Hepatocyte (in vitro differentiated cells): Measurements from ENCODE around the gene WHRN. TPM values are rescaled to one million over a fixed set of nuclear protein-coding genes. Genes with fewer than 3 reads are reported as not detected.

ENCODE experiments used
- DNase-seq: peaks from one replicate; pipeline ENCODE4 v3.0.0-alpha.2; 2016; ENCODE audit warnings: low spot score
- H2AFZ ChIP-seq: fragments of 200-600 bp; sonication (generic); 2 replicates; pipeline ENCODE4 v1.6.0; 2016; ENCODE audit warnings: antibody characterized with exemption, mild to moderate bottlenecking
- H3K27ac ChIP-seq: fragments of 200-600 bp; sonication (generic); 2 replicates; pipeline ENCODE4 v1.5.1; 2016; ENCODE audit warnings: mild to moderate bottlenecking
- H3K27me3 ChIP-seq: fragments of 200-600 bp; sonication (generic); 2 replicates; pipeline ENCODE4 v1.6.1; 2016
- H3K36me3 ChIP-seq: fragments of 200-600 bp; sonication (generic); replicated peaks from 2 replicates; pipeline ENCODE4 v1.5.1; 2016; ENCODE audit warnings: low read depth; ENCODE audit not compliant: insufficient read depth
- H3K4me1 ChIP-seq: fragments of 200-600 bp; sonication (generic); 2 replicates; pipeline ENCODE4 v1.5.1; 2016; ENCODE audit warnings: mild to moderate bottlenecking, moderate library complexity; ENCODE audit not compliant: insufficient read depth
- H3K4me2 ChIP-seq: fragments of 200-600 bp; sonication (generic); 2 replicates; pipeline ENCODE4 v1.6.0; 2016
- H3K4me3 ChIP-seq: fragments of 200-600 bp; sonication (generic); 2 replicates; pipeline ENCODE4 v1.5.1; 2016; ENCODE audit warnings: mild to moderate bottlenecking
- H3K79me2 ChIP-seq: fragments of 200-600 bp; sonication (generic); 2 replicates; pipeline ENCODE4 v1.6.0; 2017; ENCODE audit warnings: mild to moderate bottlenecking
- H3K9me2 ChIP-seq: fragments of 200-600 bp; sonication (generic); replicated peaks from 2 replicates; pipeline ENCODE4 v1.6.0; 2017; ENCODE audit warnings: mild to moderate bottlenecking; ENCODE audit not compliant: insufficient read depth
- H3K9me3 ChIP-seq: fragments of 200-600 bp; sonication (generic); 2 replicates; pipeline ENCODE4 v1.5.1; 2016; ENCODE audit warnings: low read depth, mild to moderate bottlenecking
- H4K20me1 ChIP-seq: fragments of 200-600 bp; sonication (generic); 2 replicates; pipeline ENCODE4 v1.6.0; 2016; ENCODE audit warnings: mild to moderate bottlenecking; ENCODE audit not compliant: insufficient read depth, poor library complexity, severe bottlenecking
- EZH2 ChIP-seq: fragments of 200-600 bp; sonication (generic); IDR thresholded peaks from 2 replicates; pipeline ENCODE4 v1.6.1; 2016; ENCODE audit warnings: antibody characterized with exemption, mild to moderate bottlenecking, borderline replicate concordance
- EZH2phosphoT487 ChIP-seq: fragments of 200-600 bp; sonication (generic); IDR thresholded peaks from one replicate; pipeline ENCODE4 v1.6.1; 2018; ENCODE audit warnings: antibody characterized with exemption, mild to moderate bottlenecking, low read depth, moderate library complexity; ENCODE audit not compliant: unreplicated experiment, severe bottlenecking
- WGBS: methylation state at CpG from one replicate; pipeline ENCODE4 v1.1.6; 2016; ENCODE audit warnings: low lambda C conversion rate; ENCODE audit errors: missing lambda C conversion rate; 5-methylcytosine and 5-hydroxymethylcytosine counted together
- polyA plus RNA-seq: library from polyadenylated mRNA; unstranded; fragments of >200 nt; fragmentation: Nextera tagmentation; extraction: Ambion mirVana; gene quantifications from 2 replicates; pipeline ENCODE4 v1.2.1, GENCODE V29; 2016
- total RNA-seq: library from RNA; depleted of rRNA; stranded (reverse); fragments of >200 nt; gene quantifications from 2 replicates; pipeline ENCODE4 v1.2.3, GENCODE V29; 2014
- TF ChIP-seq, protein P1 (sequence below): fragments of 200-600 bp; sonication (generic); IDR thresholded peaks from 2 replicates; pipeline ENCODE4 v1.5.1; 2016; ENCODE audit warnings: antibody characterized with exemption, mild to moderate bottlenecking; ENCODE audit not compliant: poor library complexity

The WHRN gene
- total and polyA plus RNA-seq, 2 experiments from 2014 or later, result 3.2 to 6.6 TPM

DNA sequence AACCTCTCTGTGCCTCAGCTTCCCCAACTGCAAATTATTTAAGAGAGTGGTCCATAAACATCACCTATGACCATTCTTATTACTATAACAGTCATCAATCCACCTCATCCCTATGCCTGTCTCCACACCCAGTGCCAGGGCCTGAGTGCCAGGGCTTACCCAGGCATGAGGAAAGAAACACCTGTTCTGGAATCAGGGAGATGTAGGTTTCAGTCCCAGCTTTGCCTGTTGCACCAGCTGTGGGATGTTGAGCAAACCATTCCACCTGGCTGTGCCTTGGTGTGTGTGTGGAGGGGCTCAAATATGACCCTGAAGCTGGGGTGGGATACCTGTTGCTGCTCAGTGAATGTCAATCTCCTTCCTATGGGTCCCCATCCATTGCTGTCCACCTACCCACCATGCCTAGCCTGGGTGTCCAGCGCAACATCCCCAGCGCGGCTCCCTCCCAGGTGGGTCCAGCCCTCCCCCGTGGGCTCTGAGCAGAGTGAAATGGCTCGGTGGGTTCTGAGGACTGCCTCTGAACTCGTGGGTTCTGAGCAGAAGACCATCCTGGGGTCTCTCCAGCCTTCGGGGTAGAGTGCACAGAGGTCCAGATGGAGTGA is 133.8 kb downstream of the WHRN start:
- Histone ChIP-seq H4K20me1 (no peaks in the 10 kb centered on the region), H3K4me1 (peaks cover 13% of the 10 kb centered on the region), H3K27me3 (no peaks in the 10 kb centered on the region), H3K36me3 (no peaks in the 10 kb centered on the region), H3K9me3 (no peaks in the 10 kb centered on the region), H3K79me2 (no peaks in the 10 kb centered on the region), H3K27ac (no peak overlapping the region), H2AFZ (no peak overlapping the region), H3K4me3 (no peak overlapping the region), H3K9me2 (no peaks in the 10 kb centered on the region), H3K4me2 (no peak overlapping the region)
- no peak for TF ChIP-seq EZH2phosphoT487
- TF ChIP-seq, protein P1, sequence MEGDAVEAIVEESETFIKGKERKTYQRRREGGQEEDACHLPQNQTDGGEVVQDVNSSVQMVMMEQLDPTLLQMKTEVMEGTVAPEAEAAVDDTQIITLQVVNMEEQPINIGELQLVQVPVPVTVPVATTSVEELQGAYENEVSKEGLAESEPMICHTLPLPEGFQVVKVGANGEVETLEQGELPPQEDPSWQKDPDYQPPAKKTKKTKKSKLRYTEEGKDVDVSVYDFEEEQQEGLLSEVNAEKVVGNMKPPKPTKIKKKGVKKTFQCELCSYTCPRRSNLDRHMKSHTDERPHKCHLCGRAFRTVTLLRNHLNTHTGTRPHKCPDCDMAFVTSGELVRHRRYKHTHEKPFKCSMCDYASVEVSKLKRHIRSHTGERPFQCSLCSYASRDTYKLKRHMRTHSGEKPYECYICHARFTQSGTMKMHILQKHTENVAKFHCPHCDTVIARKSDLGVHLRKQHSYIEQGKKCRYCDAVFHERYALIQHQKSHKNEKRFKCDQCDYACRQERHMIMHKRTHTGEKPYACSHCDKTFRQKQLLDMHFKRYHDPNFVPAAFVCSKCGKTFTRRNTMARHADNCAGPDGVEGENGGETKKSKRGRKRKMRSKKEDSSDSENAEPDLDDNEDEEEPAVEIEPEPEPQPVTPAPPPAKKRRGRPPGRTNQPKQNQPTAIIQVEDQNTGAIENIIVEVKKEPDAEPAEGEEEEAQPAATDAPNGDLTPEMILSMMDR, result no peak
- TF ChIP-seq EZH2, result no peak
- DNase-seq, result no peak
- 95% methylated on average over 7 of the region's 7 CpGs for WGBS

DNA sequence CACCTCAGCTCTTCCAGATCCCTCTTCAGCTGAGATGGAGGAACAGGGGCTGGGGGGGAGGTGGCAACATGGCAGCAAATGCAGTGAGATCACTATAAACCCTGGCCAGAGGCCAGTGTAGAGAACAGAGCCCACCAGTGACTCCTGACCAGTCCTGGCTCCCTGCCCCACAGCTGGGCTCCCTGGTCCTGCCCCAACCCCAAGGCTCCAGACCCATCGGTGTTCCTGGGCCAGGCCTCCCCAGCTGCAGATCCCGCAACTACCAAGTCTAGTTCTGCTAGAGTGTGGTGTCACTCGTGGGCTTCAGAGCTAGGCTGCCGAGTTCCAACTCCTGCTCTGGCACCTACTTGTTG is 134.3 kb downstream of the WHRN start:
- no peak overlapping the region for H3K4me2 ChIP-seq
- 88% methylated on average over 4 of the region's 4 CpGs for WGBS

DNA sequence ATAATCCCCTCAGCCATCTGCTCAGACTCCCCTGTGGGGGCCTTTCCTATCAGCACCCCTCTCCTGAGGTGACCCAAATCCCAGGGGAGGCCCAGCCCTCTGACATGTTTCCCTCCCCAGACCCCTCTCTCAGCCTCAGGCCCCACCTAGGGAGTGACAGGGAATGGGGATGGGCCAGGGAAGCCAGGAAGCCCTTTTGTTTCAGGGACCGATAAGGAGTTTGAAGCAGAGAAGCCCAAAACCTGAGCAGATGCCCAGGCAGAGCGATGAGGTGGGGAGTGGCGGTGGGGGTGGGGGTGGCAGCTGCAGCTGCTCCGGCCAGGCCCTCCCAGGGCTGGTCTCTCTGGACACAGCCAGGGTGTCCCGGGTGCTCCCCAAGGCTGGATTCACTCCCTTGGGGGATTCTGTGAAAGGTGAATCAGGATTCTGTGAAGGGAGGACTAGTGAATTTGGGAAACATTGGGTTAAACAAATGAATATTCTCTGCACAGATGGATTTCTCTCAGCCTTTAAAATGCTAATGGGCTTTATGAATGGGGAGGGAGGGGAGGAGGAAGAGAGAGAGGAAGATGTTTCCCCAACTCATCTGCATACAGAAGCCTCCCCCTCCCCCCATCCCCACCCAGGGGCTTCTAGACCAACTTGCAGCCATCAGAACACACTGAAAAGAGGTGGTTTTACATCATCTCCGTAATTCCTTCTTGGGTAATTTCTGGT is 134.9 kb downstream of the WHRN start:
- H3K9me3 ChIP-seq, result no peaks in the 10 kb centered on the region
- no peak for DNase-seq
- TF ChIP-seq EZH2phosphoT487 (no peak), EZH2 (no peak)
- TF ChIP-seq, protein P1, result no peak
- H3K4me3 ChIP-seq, result no peak overlapping the region
- H2AFZ ChIP-seq, result no peak overlapping the region
- no peaks in the 10 kb centered on the region for H3K27me3 ChIP-seq
- no peak overlapping the region for H3K4me2 ChIP-seq
- no peak overlapping the region for H3K27ac ChIP-seq
- no peaks in the 10 kb centered on the region for H3K79me2 ChIP-seq
- H3K36me3 ChIP-seq, result no peaks in the 10 kb centered on the region
- 65% methylated on average over 5 of the region's 6 CpGs for WGBS
- peaks cover 21% of the 10 kb centered on the region for H3K4me1 ChIP-seq
- no peaks in the 10 kb centered on the region for H3K9me2 ChIP-seq
- H4K20me1 ChIP-seq, result no peaks in the 10 kb centered on the region

More for the DNA sequence above, 134.3 kb downstream of the WHRN start:
- no peaks in the 10 kb centered on the region for H3K36me3 ChIP-seq
- no peak for DNase-seq
- H3K9me2 ChIP-seq, result no peaks in the 10 kb centered on the region
- no peak overlapping the region for H3K27ac ChIP-seq
- peaks cover 15% of the 10 kb centered on the region for H3K4me1 ChIP-seq
- no peaks in the 10 kb centered on the region for H4K20me1 ChIP-seq
- no peaks in the 10 kb centered on the region for H3K79me2 ChIP-seq
- no peaks in the 10 kb centered on the region for H3K9me3 ChIP-seq
- H3K4me3 ChIP-seq, result no peak overlapping the region
- H3K27me3 ChIP-seq, result no peaks in the 10 kb centered on the region
- TF ChIP-seq, protein P1, result no peak
- TF ChIP-seq EZH2 (no peak), EZH2phosphoT487 (no peak)
- H2AFZ ChIP-seq, result no peak overlapping the region
